Kidney (tissue), 14 donors: ENCODE data around the gene CHD6. TPM values are rescaled to one million over a fixed set of nuclear protein-coding genes. Genes with fewer than 3 reads are reported as not detected.

Experiments used
- DNase-seq, 5 donors: peaks; one replicate each; pipeline ENCODE4 v3.0.0-alpha.2; 2013 to 2020
- FAIRE-seq: peaks from 2 replicates; lab custom pipeline; 2012; peaks lifted over from hg19 to GRCh38; lab: Jason Lieb, UNC
- H3K27ac ChIP-seq, 2 donors: one replicate each; pipeline ENCODE4 v1.7.0; 2013; ENCODE audit warnings: low read depth in 2 of 2, low read length in 2 of 2, inconsistent platforms in 1 of 2
- H3K27me3 ChIP-seq: one replicate; pipeline ENCODE4 v1.7.1; 2013; ENCODE audit warnings: low read length, inconsistent platforms; ENCODE audit not compliant: control insufficient read depth, insufficient read depth
- H3K36me3 ChIP-seq, 3 donors: one replicate each; pipeline versions ENCODE4 v1.7.0 to v1.7.1; 2013; ENCODE audit warnings: low read length in 3 of 3, control low read depth in 1 of 3, inconsistent platforms in 1 of 3; ENCODE audit not compliant: insufficient read depth in 3 of 3, control insufficient read depth in 2 of 3
- H3K4me1 ChIP-seq, 3 donors: one replicate each; pipeline versions ENCODE4 v1.7.0 to v1.7.1; 2013; ENCODE audit warnings: low read length in 3 of 3, inconsistent platforms in 1 of 3, low read depth in 1 of 3; ENCODE audit not compliant: control insufficient read depth in 2 of 3, insufficient read depth in 2 of 3
- H3K4me3 ChIP-seq, 3 donors: one replicate each; pipeline versions ENCODE4 v1.7.0 to v1.8.1; 2013; ENCODE audit warnings: low read length in 3 of 3, control low read depth in 1 of 3, inconsistent platforms in 1 of 3
- H3K9ac ChIP-seq, 3 donors: one replicate each; pipeline versions ENCODE4 v1.7.0 to v1.7.1; 2013; ENCODE audit warnings: low read length in 3 of 3, control low read depth in 1 of 3, inconsistent platforms in 1 of 3
- H3K9me3 ChIP-seq, 3 donors: one replicate each; pipeline versions ENCODE4 v1.7.0 to v1.7.1; 2013; ENCODE audit warnings: low read length in 3 of 3, control low read depth in 1 of 3, inconsistent platforms in 1 of 3; ENCODE audit not compliant: control insufficient read depth in 2 of 3, insufficient read depth in 1 of 3
- CTCF ChIP-seq: IDR thresholded peaks from 3 replicates; pipeline ENCODE4 v1.5.1; 2012; ENCODE audit warnings: mild to moderate bottlenecking, moderate library complexity, borderline replicate concordance; ENCODE audit not compliant: insufficient read depth; ENCODE audit errors: extremely low read depth
- intact Hi-C: fragments of 100-400 bp; cut with DNase I; formaldehyde crosslinking; loops from one replicate; pipeline ENCODE4 v1.11.1; 2022
- polyA plus RNA-seq: library from polyadenylated mRNA; stranded (reverse); fragments of 350-450 nt; fragmentation: Illumina TruSeq; extraction: RNeasy Lipid Tissue Mini Kit (QIAGEN cat#74804); gene quantifications from one replicate; pipeline ENCODE4 v1.2.3, GENCODE V29; 2014; ENCODE audit warnings: low read depth, low replicate concordance; ENCODE audit not compliant: insufficient read depth
- total RNA-seq: library from RNA; stranded (reverse); fragmentation: NEBNext Ultra II Directional; extraction: Animal tissue kit (Norgen Biotek cat#: 25700); gene quantifications from one replicate; pipeline ENCODE4 v1.2.1, GENCODE V29; 2021
- donor health status: control.
- donor health status: control.
- donor health status: control.
- donor health status: control.
- donor health status: control.
- donor health status: DM: yes; HTN: yes; CAD: no.
- donor health status: Normal renal cell carcinoma (clear cell type).

Gene CHD6
- total and polyA plus RNA-seq, 2 donors from 2014 or later = 4.5 to 53.5 TPM

GRCh38 chr20:41618807-41619311 lies 682 bp upstream of the CHD6 start:
- no peaks in the 10 kb centered on the region for H3K9me3 ChIP-seq
- intact Hi-C loops = no loop called here
- DNase-seq = no peak
- H3K36me3 ChIP-seq = no peaks in the 10 kb centered on the region
- H3K4me1 ChIP-seq = peaks cover 2 to 10% (median 3%) of the 10 kb centered on the region in 3 donors
- no peak for FAIRE-seq
- H3K27me3 ChIP-seq = no peaks in the 10 kb centered on the region
- no peak overlapping the region for H3K9ac ChIP-seq
- no peak for TF ChIP-seq CTCF
- peak overlapping the region; percentile 28 to 59 (median 59) for H3K4me3 ChIP-seq
- no peak overlapping the region for H3K27ac ChIP-seq

GRCh38 chr20:41617059-41617901 lies 897 bp downstream of the CHD6 start:
- no peak for FAIRE-seq
- Histone ChIP-seq H3K4me1 (peaks cover 2 to 10% (median 3%) of the 10 kb centered on the region in 3 donors), H3K9me3 (no peaks in the 10 kb centered on the region), H3K27ac (no peak overlapping the region), H3K4me3 (peak overlapping the region; percentile 47 to 59 (median 56)), H3K9ac (peak overlapping the region; percentile 11 to 14 (median 11)), H3K27me3 (no peaks in the 10 kb centered on the region), H3K36me3 (no peaks in the 10 kb centered on the region)
- peak; percentile 25 to 76 (median 57) for DNase-seq
- intact Hi-C loops = no loop called here
- no peak for TF ChIP-seq CTCF

GRCh38 chr20:41616228-41616627 lies 1.9 kb downstream of the CHD6 start:
- intact Hi-C loops = no loop called here
- Histone ChIP-seq H3K4me3 (peak overlapping the region in 1 of 3 donors; percentile 59), H3K4me1 (peaks cover 2 to 10% (median 3%) of the 10 kb centered on the region in 3 donors), H3K27me3 (no peaks in the 10 kb centered on the region), H3K36me3 (no peaks in the 10 kb centered on the region), H3K27ac (no peak overlapping the region), H3K9ac (no peak overlapping the region), H3K9me3 (no peaks in the 10 kb centered on the region)
- no peak for FAIRE-seq
- DNase-seq = no peak
- no peak for TF ChIP-seq CTCF
